Left ventricle myocardium inferior (tissue), 1 donor: Measurements from ENCODE around the gene OR2V1. TPM values are rescaled to one million over a fixed set of nuclear protein-coding genes. Genes with fewer than 3 reads are reported as not detected.
"Not testable (repeated sequence)": the region's sequence is repeated elsewhere in the genome, so short reads cannot be mapped to it uniquely, and the experiment has no call there.

Experiments
- DNase-seq: peaks from one replicate; pipeline ENCODE4 v3.0.0-alpha.2; 2020
- H3K27ac ChIP-seq: fragments of 200-600 bp; replicated peaks from 2 replicates; pipeline ENCODE4 v1.8.0; 2021
- H3K27me3 ChIP-seq: fragments of 200-600 bp; 2 replicates; pipeline ENCODE4 v1.8.0; 2021; ENCODE audit warnings: low read depth
- H3K36me3 ChIP-seq: fragments of 200-600 bp; 2 replicates; pipeline ENCODE4 v1.8.0; 2021
- H3K4me1 ChIP-seq: fragments of 200-600 bp; 2 replicates; pipeline ENCODE4 v1.8.0; 2021
- H3K4me3 ChIP-seq: fragments of 200-600 bp; 2 replicates; pipeline ENCODE4 v1.8.0; 2021; ENCODE audit warnings: mild to moderate bottlenecking, moderate library complexity
- H3K9me3 ChIP-seq: fragments of 200-600 bp; replicated peaks from 2 replicates; pipeline ENCODE4 v1.8.0; 2021
- CTCF ChIP-seq: fragments of 200-600 bp; IDR thresholded peaks from 2 replicates; pipeline ENCODE4 v1.8.0; 2021; ENCODE audit warnings: antibody characterized with exemption, mild to moderate bottlenecking, borderline replicate concordance
- intact Hi-C: fragments of 100-400 bp; cut with micrococcal nuclease; formaldehyde crosslinking; loops from one replicate; pipeline ENCODE4 v1.11.0; 2022
- total RNA-seq: library from RNA; stranded (reverse); fragmentation: NEBNext Ultra II Directional; extraction: Animal tissue kit (Norgen Biotek cat#: 25700); gene quantifications from one replicate; pipeline ENCODE4 v1.2.1, GENCODE V29; 2021
- donor health status: DM: no; HTN: yes; CAD: no; lungs with severe emphysema.

The OR2V1 gene
- total RNA-seq, 1 donor from 2014 or later, result not detected

GRCh38 chr5:181114284-181114843, 16.6 kb downstream of the OR2V1 start:
- peaks cover 6% of the 10 kb centered on the region for H3K4me1 ChIP-seq

GRCh38 chr5:181113572-181113971, 17.4 kb downstream of the OR2V1 start:
- H3K4me3 ChIP-seq, H3K27ac ChIP-seq, H3K9me3 ChIP-seq, intact Hi-C loops, DNase-seq, H3K36me3 ChIP-seq, H3K4me1 ChIP-seq: not testable (repeated sequence)
- peaks cover 99% of the 10 kb centered on the region for H3K27me3 ChIP-seq

More at GRCh38 chr5:181114284-181114843, 16.6 kb downstream of the OR2V1 start:
- H3K27me3 ChIP-seq, result peaks cover 99% of the 10 kb centered on the region
- intact Hi-C loops, result no loop called here
- no peak overlapping the region for H3K27ac ChIP-seq
- no peak overlapping the region for H3K4me3 ChIP-seq
- TF ChIP-seq CTCF, result no peak
- no peaks in the 10 kb centered on the region for H3K9me3 ChIP-seq
- DNase-seq, result no peak
- H3K36me3 ChIP-seq, result no peaks in the 10 kb centered on the region

- H3K4me3 ChIP-seq, result no peak overlapping the region
- no peaks in the 10 kb centered on the region for H3K36me3 ChIP-seq
- peaks cover 6% of the 10 kb centered on the region for H3K4me1 ChIP-seq
- DNase-seq, result no peak
- intact Hi-C loops, result no loop called here
- no peak overlapping the region for H3K27ac ChIP-seq
- no peak for TF ChIP-seq CTCF
- no peaks in the 10 kb centered on the region for H3K9me3 ChIP-seq
- peaks cover 99% of the 10 kb centered on the region for H3K27me3 ChIP-seq
Measured at GRCh38 chr5:181112476-181112875, 18.5 kb downstream of the OR2V1 start.

- Histone ChIP-seq H3K27ac (no peak overlapping the region), H3K27me3 (peaks cover 99% of the 10 kb centered on the region)
- no peak for TF ChIP-seq CTCF
Measured at GRCh38 chr5:181111010-181111409, 20.0 kb downstream of the OR2V1 start.

GRCh38 chr5:181109489-181110013, 21.4 kb downstream of the OR2V1 start:
- Histone ChIP-seq H3K4me1 (no peaks in the 10 kb centered on the region), H3K9me3 (no peaks in the 10 kb centered on the region), H3K4me3 (no peak overlapping the region), H3K27ac (no peak overlapping the region), H3K36me3 (no peaks in the 10 kb centered on the region), H3K27me3 (peaks cover 99% of the 10 kb centered on the region)
- no peak for DNase-seq
- TF ChIP-seq CTCF, result no peak
- intact Hi-C loops, result no loop called here

More at GRCh38 chr5:181111010-181111409, 20.0 kb downstream of the OR2V1 start:
- H3K4me1 ChIP-seq, result peaks cover 6% of the 10 kb centered on the region
- no peak for DNase-seq
- no peak overlapping the region for H3K4me3 ChIP-seq
- H3K36me3 ChIP-seq, result no peaks in the 10 kb centered on the region
- no peaks in the 10 kb centered on the region for H3K9me3 ChIP-seq
- intact Hi-C loops, result no loop called here

GRCh38 chr5:181108578-181109165, 22.3 kb downstream of the OR2V1 start:
- Histone ChIP-seq H3K4me1 (no peaks in the 10 kb centered on the region), H3K9me3 (no peaks in the 10 kb centered on the region), H3K27me3 (peaks cover 96% of the 10 kb centered on the region), H3K4me3 (no peak overlapping the region), H3K36me3 (no peaks in the 10 kb centered on the region), H3K27ac (no peak overlapping the region)
- TF ChIP-seq CTCF, result no peak
- no peak for DNase-seq
- intact Hi-C loops, result no loop called here
